HG02970 (cell line): Measurements from ENCODE around the gene ABHD12.

Source experiments
- ATAC-seq: cut with Tn5 transposase; IDR thresholded peaks from one replicate; pipeline ENCODE4 v1.9.1; 2021; ENCODE audit warnings: mild to moderate bottlenecking, moderate library complexity, moderate number of reproducible peaks; ENCODE audit not compliant: unreplicated experiment, low FRiP score

Gene ABHD12

DNA sequence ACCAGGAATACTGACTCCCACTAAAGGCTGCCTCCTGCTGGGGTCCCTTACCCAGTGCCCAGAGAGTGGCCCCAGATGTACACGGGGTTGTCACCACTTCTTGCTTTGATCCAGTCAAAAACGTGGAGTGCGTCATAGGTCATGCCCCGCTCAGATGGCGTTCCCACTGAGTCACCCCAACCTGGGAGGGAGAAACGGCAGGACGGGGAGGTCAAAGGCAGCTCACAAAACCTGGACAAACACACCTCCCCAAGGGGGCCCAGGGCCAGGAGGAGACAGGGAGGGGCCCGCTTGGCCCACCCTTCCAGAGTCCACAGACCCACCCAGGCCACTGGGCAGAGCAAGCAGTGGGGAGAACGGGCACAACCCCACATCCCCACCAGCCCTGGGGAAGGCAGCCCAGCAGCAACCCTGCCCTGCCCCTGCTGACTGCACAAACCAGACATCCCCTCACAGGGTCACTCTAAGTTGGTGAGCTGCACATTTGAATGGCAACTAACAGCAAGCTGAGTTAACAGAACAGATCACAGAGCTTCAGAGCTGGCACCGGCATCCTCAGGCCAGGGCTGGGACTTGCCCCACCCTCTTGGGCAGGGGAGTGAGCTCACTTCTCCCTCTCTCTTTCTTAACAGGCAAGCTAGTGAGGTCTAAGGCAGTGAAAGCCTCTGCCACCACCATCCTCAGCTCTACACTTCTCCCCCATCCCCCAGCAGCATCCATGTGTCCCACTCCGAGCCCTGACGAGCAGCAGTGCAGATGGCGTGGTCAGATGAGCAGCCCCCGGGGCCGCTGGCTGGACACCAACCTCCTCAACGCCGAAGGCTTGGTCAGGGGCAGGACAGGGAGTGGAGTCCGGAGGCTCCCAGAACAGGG, 81.0 kb downstream of the ABHD12 start:
- ATAC-seq: peak; percentile 12

DNA sequence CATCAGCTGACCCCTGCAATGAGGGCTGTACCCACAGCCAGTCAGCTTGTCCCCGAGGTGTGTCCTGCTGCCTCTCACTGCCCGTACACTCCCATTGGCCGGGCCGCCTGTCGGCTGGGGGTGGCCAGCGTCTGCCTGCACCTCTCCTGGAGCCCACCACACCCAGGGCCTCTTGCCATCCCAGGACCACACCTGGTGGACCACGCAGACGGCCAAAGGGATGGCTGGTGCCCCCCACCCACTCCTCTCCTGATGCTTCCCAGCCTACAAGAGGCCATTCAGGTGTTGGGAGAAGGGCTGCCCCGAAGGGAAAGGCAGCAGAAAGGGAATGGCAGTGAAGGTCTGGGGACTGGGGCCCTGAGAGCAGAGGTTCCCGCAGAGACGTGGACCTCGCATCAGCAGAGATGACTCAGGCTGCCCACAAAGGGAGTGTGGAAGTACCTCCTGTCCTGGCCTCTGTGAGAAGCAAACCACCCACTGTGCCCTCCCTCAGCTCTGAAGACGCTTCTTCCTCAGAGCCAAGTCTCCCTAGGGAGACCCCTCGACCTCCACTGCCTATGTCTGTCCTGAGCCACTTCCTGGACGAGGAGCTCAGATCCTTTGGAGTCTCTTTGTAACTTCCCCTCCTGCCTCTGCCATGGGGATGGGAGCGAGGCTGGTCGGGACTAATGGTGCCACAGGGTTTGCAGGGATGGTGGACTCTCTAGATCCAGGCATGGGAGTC, 81.8 kb downstream of the ABHD12 start:
- no peak for ATAC-seq

DNA sequence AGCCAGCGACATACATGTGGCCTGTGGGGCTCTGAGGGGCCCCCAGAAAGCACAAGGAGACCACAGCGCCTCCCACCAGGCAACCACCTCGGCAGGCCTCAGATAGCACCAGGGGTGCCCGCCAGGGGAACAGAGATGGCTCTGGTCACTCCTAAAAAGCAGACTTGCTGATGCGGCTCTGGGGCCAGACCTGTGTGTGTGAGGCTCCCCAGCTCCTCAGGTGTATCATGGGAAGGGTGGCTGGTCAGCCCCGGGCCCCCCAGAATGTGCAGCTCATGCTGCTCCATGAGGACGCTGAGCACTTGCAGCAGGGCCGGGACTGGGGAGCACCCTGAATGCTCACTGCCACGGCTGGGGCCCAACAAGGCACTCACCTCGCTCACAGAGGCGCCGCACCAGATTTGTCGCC, 82.5 kb downstream of the ABHD12 start:
- ATAC-seq: no peak

DNA sequence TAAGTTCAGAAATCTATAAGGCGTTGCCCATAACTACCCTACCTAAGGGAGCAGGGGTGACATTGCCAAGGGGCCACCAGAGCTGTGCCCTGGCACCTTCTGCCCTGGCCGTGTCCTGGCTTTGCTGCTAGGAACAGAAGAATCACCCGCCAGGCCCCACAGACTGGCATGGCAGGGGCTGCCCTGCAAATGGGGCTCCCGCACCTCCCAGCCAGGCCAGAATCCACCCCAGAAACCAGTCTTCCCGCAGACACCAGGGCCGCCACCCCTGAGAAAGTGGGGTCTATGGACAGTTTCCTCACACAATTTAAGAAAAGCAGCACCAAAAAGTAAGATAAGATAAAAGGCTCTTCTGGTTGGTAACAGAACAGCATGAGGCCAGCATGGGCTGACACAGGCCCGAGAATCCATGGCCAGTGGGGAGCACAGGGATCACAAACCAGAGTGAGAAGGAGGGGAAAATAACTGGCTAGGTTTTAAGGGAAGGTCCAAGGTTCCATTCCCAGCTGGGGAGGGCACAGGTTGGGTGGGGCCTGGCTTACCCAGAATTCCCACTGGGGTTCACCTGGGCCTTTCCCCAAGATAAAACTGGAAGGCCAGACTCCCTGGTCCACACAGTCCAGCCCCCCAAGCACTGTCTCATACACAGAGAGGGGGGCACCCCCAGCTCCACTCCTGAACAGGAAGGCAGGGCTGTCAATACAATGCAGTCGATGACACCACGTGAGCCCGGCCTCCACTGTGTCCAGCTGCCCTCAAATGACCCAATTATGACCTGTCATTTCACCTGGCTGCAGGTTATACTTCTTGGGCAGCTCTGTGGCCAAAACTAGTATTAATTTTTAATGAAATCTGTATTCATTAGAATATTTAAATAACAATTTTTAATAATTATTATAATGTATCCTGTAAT, 83.4 kb downstream of the ABHD12 start:
- no peak for ATAC-seq

DNA sequence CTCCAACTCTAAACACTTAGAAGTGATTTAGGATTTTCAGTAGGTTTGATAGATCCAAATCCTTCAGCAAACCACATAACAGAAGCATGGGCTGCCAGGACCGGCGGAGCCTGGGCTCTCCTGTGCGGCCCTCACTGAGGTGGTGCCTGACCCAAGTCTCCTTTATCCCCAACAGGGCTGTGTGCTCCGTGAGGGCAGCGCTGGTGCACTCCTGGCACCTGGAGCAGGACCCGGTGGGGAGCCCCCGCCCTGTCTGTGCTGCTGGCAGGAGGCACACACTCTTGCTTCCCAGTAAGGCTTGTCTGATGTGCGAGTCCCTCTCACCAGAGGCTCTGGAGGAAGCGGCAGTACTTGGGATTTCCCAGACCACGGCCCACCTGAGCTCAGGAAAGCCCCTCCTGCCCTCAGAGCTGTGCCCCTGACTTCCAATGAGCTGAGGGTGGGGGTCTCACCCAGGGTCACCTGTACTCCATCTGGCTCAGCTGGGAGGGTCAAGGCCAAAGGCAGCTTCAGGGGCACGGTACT, 86.5 kb downstream of the ABHD12 start:
- ATAC-seq: no peak

DNA sequence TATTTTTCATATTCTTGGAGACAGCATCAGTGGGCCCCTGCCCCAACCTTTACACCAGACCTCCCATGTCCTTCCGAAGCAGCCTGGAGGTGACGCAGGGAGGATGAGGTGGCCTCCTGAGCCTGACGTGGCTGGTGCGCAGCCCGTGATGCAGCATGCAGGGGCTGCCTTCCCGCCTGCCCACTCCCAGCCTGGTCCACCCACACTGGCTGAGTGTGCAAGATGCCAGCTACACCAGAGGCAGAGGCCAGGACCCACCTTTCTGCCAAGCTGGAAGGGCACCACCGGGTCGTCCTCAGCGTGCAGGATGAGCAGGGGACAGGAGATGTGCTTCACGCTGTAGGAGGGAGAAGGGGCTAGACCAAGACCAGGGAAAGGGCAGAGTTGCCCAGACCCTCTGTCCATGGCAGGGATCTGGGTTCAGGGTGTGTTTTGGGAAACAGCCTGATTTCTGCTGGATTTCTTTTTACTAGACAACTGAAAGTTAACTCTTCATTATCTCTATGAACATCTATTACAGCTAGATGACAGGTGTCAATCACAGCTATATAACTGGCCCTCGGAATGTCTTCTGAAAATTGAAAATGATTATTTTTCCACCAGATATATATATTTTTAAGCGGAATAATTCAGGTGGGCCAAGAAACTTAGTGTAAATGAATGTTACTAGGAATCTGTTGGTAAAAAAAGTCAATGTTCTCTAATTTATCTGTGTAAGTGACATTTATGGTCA, 87.2 kb downstream of the ABHD12 start:
- no peak for ATAC-seq

DNA sequence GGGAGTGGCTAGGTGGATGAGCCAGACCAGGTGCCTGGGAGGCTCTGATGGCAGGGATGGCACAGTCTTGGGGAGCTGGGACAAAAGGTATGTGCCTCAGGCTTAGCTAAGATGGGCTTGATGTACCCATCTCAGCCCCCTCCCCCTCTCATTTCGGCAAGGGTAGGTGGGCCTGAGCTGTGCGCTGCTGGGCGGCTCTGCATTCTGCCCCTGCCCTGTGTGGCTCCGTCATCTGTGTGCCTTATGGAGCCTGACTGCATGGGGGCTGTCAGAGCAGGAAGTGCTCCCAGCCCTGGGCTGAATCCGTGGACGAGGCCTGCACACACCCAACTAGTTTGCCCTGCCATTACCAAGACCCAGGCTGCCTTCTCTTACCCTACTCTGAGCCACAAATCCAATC, 88.0 kb downstream of the ABHD12 start:
- ATAC-seq: no peak

DNA sequence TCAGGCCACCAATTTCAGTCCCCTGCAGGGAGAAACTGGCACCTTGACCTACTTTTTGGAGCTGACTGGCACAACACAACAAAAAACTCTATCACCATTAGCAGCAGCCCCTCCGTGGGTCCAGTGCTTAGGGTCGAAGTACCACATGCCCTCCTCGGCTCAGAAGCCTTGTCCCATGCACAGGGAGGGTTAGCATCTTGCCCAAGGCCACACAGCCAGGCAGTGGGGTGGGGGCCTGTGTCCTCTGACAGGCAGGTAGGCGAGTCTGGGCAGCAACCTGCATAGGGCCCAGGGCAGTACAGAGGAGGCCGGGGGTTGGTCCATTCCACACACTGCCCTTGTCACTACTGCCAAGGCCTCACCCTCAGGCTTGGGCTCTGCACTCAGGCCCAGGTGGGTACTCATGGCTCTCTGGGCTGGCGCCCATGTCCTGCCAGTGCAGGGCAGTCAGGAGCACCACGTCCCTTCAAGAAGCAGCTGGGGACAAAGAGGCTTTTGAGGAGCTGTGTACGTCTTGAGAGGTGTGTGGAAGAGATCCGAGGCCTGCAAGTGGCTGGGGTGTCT, 89.2 kb downstream of the ABHD12 start:
- no peak for ATAC-seq

DNA sequence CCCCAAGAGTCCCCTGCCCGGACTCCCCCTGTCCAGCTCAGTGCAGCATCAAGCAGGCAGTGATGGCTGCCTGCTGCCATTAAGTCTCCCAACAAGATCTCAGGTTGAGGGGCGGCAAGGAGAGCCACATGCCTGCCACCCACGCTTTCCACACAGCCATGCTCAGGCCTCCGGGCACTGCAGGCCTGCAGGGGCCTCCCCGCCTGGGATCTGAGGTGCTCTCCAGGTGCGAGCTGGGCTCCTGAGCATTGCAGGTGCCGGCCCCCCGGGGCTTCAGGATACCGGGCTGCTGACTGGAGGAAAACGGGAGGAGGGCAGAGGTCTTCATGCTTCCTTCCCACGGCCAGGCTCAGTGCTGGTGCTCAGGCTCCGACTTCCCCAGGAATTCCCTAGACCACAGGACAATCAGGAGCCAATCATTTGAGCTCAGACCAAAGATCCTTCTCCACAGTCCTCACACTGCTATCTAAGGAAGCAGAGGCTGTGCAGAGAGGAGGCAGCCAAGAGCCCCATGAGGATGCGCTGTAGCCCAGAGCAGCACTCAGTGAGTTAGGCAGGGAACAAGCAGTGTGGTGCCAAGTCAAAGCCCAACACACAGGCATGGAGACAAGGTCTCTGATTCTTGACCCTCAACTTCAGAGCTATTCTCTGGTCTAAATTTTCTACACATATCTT, 90.0 kb downstream of the ABHD12 start:
- ATAC-seq: no peak

DNA sequence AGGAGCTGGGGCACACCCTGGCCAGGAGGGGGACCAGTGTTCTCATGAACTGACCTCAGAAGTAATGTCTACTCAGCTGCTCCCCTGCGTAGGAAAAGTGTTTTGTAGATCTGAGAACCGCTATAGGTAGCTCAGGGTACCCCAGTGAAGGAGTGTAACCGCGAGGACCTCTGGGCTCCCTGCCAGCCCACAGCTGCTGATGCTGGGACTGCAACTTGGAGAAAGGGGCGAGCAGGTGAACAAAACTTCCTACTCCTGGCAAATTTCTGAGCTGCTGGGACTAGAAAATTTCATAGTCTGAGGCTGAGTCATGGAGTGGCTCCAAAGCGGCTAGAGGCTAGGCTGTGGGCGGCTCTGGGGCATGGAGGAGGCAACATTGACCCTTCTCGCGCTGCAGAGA, 90.8 kb downstream of the ABHD12 start:
- no peak for ATAC-seq

DNA sequence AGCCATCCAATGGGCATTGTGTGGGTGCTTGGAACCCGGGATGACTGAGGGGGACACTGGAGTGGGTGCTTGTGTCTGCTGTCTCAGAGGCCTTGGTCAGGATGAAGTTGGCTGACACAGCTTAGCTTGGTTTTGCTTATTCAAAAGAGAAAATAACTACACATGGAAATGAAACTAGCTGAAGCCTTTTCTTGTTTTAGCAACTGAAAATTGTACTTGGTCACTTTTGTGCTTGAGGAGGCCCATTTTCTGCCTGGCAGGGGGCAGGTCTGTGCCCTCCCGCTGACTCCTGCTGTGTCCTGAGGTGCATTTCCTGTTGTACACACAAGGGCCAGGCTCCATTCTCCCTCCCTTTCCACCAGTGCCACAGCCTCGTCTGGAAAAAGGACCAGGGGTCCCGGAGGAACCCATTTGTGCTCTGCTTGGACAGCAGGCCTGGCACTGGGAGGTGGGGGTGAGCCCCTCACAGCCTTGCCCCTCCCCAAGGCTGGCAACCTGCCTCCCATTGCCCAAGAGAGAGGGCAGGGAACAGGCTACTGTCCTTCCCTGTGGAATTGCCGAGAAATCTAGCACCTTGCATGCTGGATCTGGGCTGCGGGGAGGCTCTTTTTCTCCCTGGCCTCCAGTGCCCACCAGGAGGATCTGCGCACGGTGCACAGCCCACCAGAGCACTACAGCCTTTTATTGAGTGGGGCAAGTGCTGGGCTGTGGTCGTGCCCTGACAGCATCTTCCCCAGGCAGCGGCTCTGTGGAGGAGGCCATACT, 93.3 kb downstream of the ABHD12 start:
- no peak for ATAC-seq

DNA sequence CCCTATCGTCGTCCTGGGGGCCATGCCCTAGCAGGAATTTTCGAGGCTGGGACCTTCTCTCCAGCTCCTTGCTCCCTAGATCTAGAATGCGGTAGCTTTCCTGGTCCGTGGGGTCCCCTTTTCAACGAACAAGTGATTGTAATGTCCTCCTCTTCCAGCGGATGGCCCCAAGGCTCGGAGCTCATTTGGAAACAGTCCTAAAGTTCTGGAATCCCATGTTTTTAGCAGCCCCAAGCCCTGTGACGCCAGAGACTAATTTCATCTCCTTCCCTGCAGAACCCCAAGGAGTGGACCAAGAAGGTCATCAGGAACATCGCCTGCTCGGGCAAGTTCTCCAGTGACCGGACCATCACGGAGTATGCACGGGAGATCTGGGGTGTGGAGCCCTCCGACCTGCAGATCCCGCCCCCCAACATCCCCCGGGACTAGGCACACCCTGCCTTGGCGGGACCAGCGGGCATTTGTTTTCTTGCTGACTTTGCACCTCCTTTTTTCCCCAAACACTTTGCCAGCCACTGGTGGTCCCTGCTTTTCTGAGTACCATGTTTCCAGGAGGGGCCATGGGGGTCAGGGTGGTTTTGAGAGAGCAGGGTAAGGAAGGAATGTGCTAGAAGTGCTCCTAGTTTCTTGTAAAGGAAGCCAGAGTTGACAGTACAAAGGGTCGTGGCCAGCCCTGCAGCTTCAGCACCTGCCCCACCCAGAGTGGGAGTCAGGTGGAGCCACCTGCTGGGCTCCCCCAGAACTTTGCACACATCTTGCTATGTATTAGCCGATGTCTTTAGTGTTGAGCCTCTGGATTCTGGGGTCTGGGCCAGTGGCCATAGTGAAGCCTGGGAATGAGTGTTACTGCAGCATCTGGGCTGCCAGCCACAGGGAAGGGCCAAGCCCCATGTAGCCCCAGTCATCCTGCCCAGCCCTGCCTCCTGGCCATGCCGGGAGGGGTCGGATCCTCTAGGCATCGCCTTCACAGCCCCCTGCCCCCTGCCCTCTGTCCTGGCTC, 94.2 kb downstream of the ABHD12 start:
- no peak for ATAC-seq

DNA sequence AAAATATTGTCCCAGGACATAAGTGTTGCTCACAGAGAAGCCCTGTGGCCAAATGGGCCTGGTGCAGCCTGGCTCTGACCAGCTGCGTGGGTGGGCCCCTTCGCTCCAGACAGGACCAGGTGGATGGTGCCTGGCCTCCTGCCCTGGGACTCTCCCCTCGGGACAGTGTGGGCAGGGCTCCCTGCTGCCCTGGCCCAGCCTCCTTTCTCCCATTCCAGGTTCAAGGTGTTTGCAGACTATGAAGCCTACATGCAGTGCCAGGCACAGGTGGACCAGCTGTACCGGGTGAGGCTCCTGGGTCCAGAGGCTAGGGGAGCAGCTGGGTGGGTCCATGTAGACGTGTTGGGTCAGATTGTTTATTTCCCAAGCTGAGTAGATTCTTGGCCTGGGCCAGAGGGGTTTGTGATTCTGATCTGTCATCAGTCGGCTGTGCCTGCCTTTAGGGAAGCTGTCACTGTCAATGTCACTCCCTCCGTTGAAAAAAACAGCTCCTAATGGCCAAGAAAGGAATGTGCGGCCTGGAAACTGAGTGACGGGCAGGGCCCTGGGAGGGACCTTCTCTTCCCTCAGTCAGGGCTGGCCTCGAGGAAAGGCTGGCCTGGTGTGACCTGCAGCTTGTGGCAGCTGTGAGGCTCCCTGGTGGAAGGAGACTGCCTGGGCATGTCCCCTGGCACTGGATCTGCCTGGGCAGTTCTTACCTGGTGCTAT, 95.1 kb downstream of the ABHD12 start:
- no peak for ATAC-seq

DNA sequence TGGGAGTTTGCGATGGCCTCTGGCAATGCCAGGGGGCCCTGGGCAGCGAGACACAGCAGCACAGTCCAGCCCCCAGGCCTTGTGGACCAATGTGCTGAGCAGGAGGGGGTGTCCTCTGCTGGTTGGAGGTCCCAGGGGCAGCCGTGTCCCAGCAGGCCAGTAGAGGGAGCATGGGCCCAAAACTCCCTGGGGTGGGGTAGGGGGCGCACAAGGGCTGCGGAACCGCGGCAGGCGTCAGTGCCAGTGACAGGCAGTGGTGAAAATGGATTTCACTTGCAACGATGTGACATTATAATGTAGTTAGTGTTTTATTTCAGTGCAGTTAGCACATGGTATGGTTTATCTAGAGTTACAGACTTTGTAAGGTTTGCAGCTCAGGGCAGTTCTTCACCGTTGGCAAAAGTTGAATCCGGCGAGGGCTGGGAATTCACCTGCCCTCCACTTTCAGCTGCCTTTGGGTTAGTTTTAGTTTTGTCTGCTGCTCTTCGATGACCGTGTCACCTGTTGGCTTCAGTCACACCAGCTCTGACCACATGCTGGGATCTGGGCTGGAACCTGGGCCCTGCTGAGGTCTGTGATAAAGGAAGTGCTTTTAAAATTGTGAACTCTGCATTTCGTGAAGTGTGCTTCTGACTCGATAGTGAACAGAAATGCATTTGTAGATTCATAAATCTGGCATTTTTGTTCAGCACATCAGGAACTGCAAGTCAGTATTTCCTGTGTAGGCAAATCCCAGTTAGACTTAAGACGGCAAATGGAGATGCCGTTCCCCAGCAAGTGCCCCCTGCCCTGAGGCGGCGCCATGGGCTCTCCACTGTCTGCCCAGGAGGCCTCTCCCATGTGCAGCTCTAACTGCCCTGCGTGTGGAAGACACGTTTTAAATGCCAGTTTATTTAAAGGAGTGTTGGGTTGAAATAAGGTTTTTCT, 95.9 kb downstream of the ABHD12 start:
- ATAC-seq: no peak

DNA sequence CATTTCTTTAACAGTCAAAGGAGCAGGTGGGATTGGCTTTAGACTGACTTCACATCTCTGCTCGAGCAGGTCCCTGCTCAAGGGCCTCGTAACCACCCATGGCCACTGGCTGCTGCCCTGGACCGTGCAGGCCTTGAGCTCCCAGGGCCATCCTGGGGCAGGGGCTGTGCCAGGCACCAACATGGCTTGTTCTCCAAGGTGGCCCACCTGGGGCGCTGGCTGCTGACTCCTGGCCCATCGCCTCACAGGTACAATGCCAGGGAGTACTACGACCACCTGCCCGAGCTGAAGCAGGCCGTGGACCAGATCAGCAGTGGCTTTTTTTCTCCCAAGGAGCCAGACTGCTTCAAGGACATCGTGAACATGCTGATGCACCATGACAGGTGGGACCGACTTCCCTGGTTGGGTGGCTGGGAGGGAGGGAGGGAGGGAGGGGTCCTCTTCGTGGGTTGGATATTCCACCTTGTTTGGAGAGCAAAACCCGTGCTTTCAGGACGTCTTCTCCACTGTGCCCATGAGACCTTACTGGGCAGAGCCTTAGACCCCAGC, 96.7 kb downstream of the ABHD12 start:
- ATAC-seq: no peak
